ENCODE data around the gene COG1. TPM values are rescaled to one million over a fixed set of nuclear protein-coding genes. Genes with fewer than 3 reads are reported as not detected.

COG1 gene
- total and polyA plus RNA-seq, 9 of the 15 experiments (the other 6 are each of a cell fraction or from before 2014, with no cell fraction given), result 9.5 to 26.8 (median 12.9) TPM

- Histone ChIP-seq H3K9me3 (replicated peaks; ENCODE audit: control insufficient read depth, insufficient read depth, low read depth, low read length) (no peaks in the 10 kb centered on the region), H3K27me3 (ENCODE audit: control insufficient read depth in 2 of 2, insufficient read depth in 2 of 2, low read length in 2 of 2) (no peaks in the 10 kb centered on the region), H3K4me2 (ENCODE audit: insufficient read depth, low read length) (peak overlapping the region; percentile 52), H3K9ac (ENCODE audit: insufficient read depth in 1 of 2, low read depth in 2 of 2, low read length in 2 of 2) (peak overlapping the region in 1 of 2 experiments; percentile 34; a peak in 2 of 4 replicates), H2AFZ (ENCODE audit: low read depth, low read length) (peak overlapping the region; percentile 56), H3K4me1 (replicated peaks in 1 of 2; ENCODE audit: control insufficient read depth in 2 of 2, insufficient read depth in 2 of 2, low read length in 2 of 2) (peaks cover 9 to 11% of the 10 kb centered on the region in 2 experiments; a peak in 4 of 5 replicates), H3K27ac (ENCODE audit: extremely low read depth, low read depth, low read length) (peak overlapping the region; percentile 51; the same call in 2 of the 3 replicates), H3K79me2 (ENCODE audit: control insufficient read depth, insufficient read depth, low read length) (peaks cover 25% of the 10 kb centered on the region), H4K20me1 (replicated peaks; ENCODE audit: control insufficient read depth, insufficient read depth, low read length) (0 out of 2 replicates have a peak, but pooled peaks cover 4% of the 10 kb centered on the region), H3K9me1 (ENCODE audit: control insufficient read depth, insufficient read depth, low read length) (no peaks in the 10 kb centered on the region), H3K36me3 (ENCODE audit: control insufficient read depth, insufficient read depth, low read length) (peaks cover 67% of the 10 kb centered on the region), H3K4me3 (no peak overlapping the region)
- WGBS (ENCODE audit: insufficient coverage, low coverage, missing lambda C conversion rate), result 23% methylated on average over 8 of the region's 8 CpGs
- CTCF ChIA-PET (ENCODE audit: low intra/inter-chr PET ratio), result interaction anchor here (0.6 to 1.1 kb wide), 4 partner anchors 38 to 123 kb away, joined by 3 to 8 read pairs (median 4); no protein-coding TSS in a partner anchor
- FAIRE-seq (peak; percentile 61), ATAC-seq (peak; percentile 88), DNase-seq (ENCODE audit: extremely low read depth in 1 of 4, low spot score in 3 of 4) (peak; percentile 58 to 81 (median 71))
- in situ Hi-C loops (cut with MboI) (no loop called here), intact Hi-C loops (cut with micrococcal nuclease) (no loop called here)
- POLR2A ChIA-PET, result interaction anchor here (0.6 to 4.5 kb wide), 2 partner anchors 12 to 689 kb away, joined by 3 to 15 read pairs; no protein-coding TSS in a partner anchor
- no TSS peak for BruUV-seq (replicated peaks)
- TF ChIP-seq NFE2 (IDR thresholded peaks at IDR 0.05; ENCODE audit: low read depth) (peak; percentile 72), ZNF696 (CRISPR knock-in tag; conservative IDR thresholded peaks at IDR 0.05) (no peak), ZNF668 (CRISPR knock-in tag; IDR thresholded peaks at IDR 0.05) (no peak), KAT7 (CRISPR knock-in tag; IDR thresholded peaks at IDR 0.05; ENCODE audit: borderline replicate concordance) (no peak), ZSCAN29 (IDR thresholded peaks at IDR 0.05) (no peak), HMG20A (CRISPR knock-in tag; conservative IDR thresholded peaks at IDR 0.05) (no peak), ZNF584 (CRISPR knock-in tag; IDR thresholded peaks at IDR 0.05; ENCODE audit: low read depth) (no peak), RERE (CRISPR knock-in tag; IDR thresholded peaks at IDR 0.05; ENCODE audit: borderline replicate concordance) (no peak), MEF2D (tag; conservative IDR thresholded peaks at IDR 0.05; ENCODE audit: low read depth) (no peak), ZKSCAN3 (CRISPR knock-in tag; IDR thresholded peaks at IDR 0.05) (no peak), MTA1 (IDR thresholded peaks at IDR 0.05; ENCODE audit: borderline replicate concordance) (no peak), RNF2 (IDR thresholded peaks at IDR 0.05) (no peak)
- TF ChIP-seq, protein P1, sequence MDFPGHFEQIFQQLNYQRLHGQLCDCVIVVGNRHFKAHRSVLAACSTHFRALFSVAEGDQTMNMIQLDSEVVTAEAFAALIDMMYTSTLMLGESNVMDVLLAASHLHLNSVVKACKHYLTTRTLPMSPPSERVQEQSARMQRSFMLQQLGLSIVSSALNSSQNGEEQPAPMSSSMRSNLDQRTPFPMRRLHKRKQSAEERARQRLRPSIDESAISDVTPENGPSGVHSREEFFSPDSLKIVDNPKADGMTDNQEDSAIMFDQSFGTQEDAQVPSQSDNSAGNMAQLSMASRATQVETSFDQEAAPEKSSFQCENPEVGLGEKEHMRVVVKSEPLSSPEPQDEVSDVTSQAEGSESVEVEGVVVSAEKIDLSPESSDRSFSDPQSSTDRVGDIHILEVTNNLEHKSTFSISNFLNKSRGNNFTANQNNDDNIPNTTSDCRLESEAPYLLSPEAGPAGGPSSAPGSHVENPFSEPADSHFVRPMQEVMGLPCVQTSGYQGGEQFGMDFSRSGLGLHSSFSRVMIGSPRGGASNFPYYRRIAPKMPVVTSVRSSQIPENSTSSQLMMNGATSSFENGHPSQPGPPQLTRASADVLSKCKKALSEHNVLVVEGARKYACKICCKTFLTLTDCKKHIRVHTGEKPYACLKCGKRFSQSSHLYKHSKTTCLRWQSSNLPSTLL (IDR thresholded peaks at IDR 0.05), result no peak
Observed at GRCh38 chr17:73210002-73210678, 17.3 kb downstream of the COG1 start.

Data from K562 (cell line).